Measurements from ENCODE around the gene TNS1. TPM values are rescaled to one million over a fixed set of nuclear protein-coding genes. Genes with fewer than 3 reads are reported as not detected.

Gene TNS1
- total RNA-seq, 1 donor from 2014 or later, result 219 TPM

- Histone ChIP-seq H4K20me1 (ENCODE audit: insufficient read depth, low read length) (peaks cover 30% of the 10 kb centered on the region), H3K79me2 (ENCODE audit: insufficient read depth, low read length) (no peaks in the 10 kb centered on the region), H3K27ac (ENCODE audit: low read depth, low read length) (no peak overlapping the region), H2AFZ (ENCODE audit: low read depth, low read length) (no peak overlapping the region), H3K36me3 (ENCODE audit: insufficient read depth, low read length) (peaks cover 5% of the 10 kb centered on the region), H3K4me2 (ENCODE audit: low read length) (no peak overlapping the region), H3K9ac (ENCODE audit: low read length) (no peak overlapping the region), H3K4me1 (ENCODE audit: insufficient read depth, low read length) (peaks cover 25% of the 10 kb centered on the region), H3K27me3 (ENCODE audit: insufficient read depth, low read length) (no peaks in the 10 kb centered on the region), H3K4me3 (ENCODE audit: insufficient read depth, low read depth, low read length) (no peak overlapping the region), H3K9me3 (ENCODE audit: insufficient read depth, low read depth, low read length) (no peaks in the 10 kb centered on the region)
- Mint-ChIP-seq H3K4me1 (ENCODE audit: low read depth, unreplicated experiment) (peaks cover 41% of the 10 kb centered on the region), H3K36me3 (ENCODE audit: low read depth, unreplicated experiment) (peaks cover 11% of the 10 kb centered on the region), H3K27me3 (ENCODE audit: low read depth, unreplicated experiment) (peaks cover 2% of the 10 kb centered on the region), H3K4me3 (ENCODE audit: unreplicated experiment) (peak overlapping the region; percentile 36), H3K27ac (ENCODE audit: unreplicated experiment) (peak overlapping the region; percentile 36), H3K9me3 (ENCODE audit: unreplicated experiment) (peaks cover 4% of the 10 kb centered on the region)
- TF ChIP-seq EZH2 (IDR thresholded peaks at IDR 0.05; ENCODE audit: insufficient read depth, low read length) (no peak), CTCF (IDR thresholded peaks at IDR 0.05; ENCODE audit: insufficient read depth, low read depth, low read length) (no peak)
- no peak for FAIRE-seq
- no peak for DNase-seq (ENCODE audit: low read depth)
Measured at GRCh38 chr2:217791551-217791950, 211.2 kb downstream of the TNS1 start.

GRCh38 chr2:217790681-217791392 lies 212.0 kb downstream of the TNS1 start:
- Mint-ChIP-seq H3K27me3 (ENCODE audit: low read depth, unreplicated experiment) (peaks cover 2% of the 10 kb centered on the region), H3K36me3 (ENCODE audit: low read depth, unreplicated experiment) (peaks cover 16% of the 10 kb centered on the region), H3K4me3 (ENCODE audit: unreplicated experiment) (no peak overlapping the region), H3K27ac (ENCODE audit: unreplicated experiment) (peak overlapping the region; percentile 29), H3K9me3 (ENCODE audit: unreplicated experiment) (peaks cover 4% of the 10 kb centered on the region), H3K4me1 (ENCODE audit: low read depth, unreplicated experiment) (peaks cover 41% of the 10 kb centered on the region)
- peaks cover 23% of the 10 kb centered on the region for H3K4me1 ChIP-seq (ENCODE audit: insufficient read depth, low read length)
- no peaks in the 10 kb centered on the region for H3K9me3 ChIP-seq (ENCODE audit: insufficient read depth, low read depth, low read length)
- H3K27me3 ChIP-seq (ENCODE audit: insufficient read depth, low read length), result no peaks in the 10 kb centered on the region
- peak; percentile 65 for DNase-seq (ENCODE audit: low read depth)
- no peak for TF ChIP-seq EZH2 (IDR thresholded peaks at IDR 0.05; ENCODE audit: insufficient read depth, low read length)
- no peak for TF ChIP-seq CTCF (IDR thresholded peaks at IDR 0.05; ENCODE audit: insufficient read depth, low read depth, low read length)
- peak overlapping the region; percentile 29 for H3K9ac ChIP-seq (ENCODE audit: low read length)
- peak overlapping the region; percentile 56 for H3K4me2 ChIP-seq (ENCODE audit: low read length)
- H3K36me3 ChIP-seq (ENCODE audit: insufficient read depth, low read length), result peaks cover 5% of the 10 kb centered on the region
- H3K79me2 ChIP-seq (ENCODE audit: insufficient read depth, low read length), result no peaks in the 10 kb centered on the region
- no peak overlapping the region for H2AFZ ChIP-seq (ENCODE audit: low read depth, low read length)
- peak; percentile 74 for FAIRE-seq
- peak overlapping the region; percentile 11 for H3K27ac ChIP-seq (ENCODE audit: low read depth, low read length)
- H4K20me1 ChIP-seq (ENCODE audit: insufficient read depth, low read length), result peaks cover 30% of the 10 kb centered on the region
- no peak overlapping the region for H3K4me3 ChIP-seq (ENCODE audit: insufficient read depth, low read depth, low read length)

- H3K9me3 ChIP-seq (ENCODE audit: insufficient read depth, low read depth, low read length), result no peaks in the 10 kb centered on the region
- H2AFZ ChIP-seq (ENCODE audit: low read depth, low read length), result no peak overlapping the region
- H3K4me1 ChIP-seq (ENCODE audit: insufficient read depth, low read length), result peaks cover 23% of the 10 kb centered on the region
- TF ChIP-seq CTCF (IDR thresholded peaks at IDR 0.05; ENCODE audit: insufficient read depth, low read depth, low read length) (no peak), EZH2 (IDR thresholded peaks at IDR 0.05; ENCODE audit: insufficient read depth, low read length) (no peak)
- H3K79me2 ChIP-seq (ENCODE audit: insufficient read depth, low read length), result no peaks in the 10 kb centered on the region
- H3K27ac Mint-ChIP-seq (ENCODE audit: unreplicated experiment), result no peak overlapping the region
- peaks cover 5% of the 10 kb centered on the region for H3K36me3 ChIP-seq (ENCODE audit: insufficient read depth, low read length)
- peak overlapping the region; percentile 56 for H3K4me2 ChIP-seq (ENCODE audit: low read length)
- H3K27me3 ChIP-seq (ENCODE audit: insufficient read depth, low read length), result no peaks in the 10 kb centered on the region
- H4K20me1 ChIP-seq (ENCODE audit: insufficient read depth, low read length), result peaks cover 27% of the 10 kb centered on the region
- no peak overlapping the region for H3K4me3 Mint-ChIP-seq (ENCODE audit: unreplicated experiment)
- H3K9ac ChIP-seq (ENCODE audit: low read length), result peak overlapping the region; percentile 29
- H3K4me3 ChIP-seq (ENCODE audit: insufficient read depth, low read depth, low read length), result no peak overlapping the region
- no peak for FAIRE-seq
- DNase-seq (ENCODE audit: low read depth), result no peak
- H3K27ac ChIP-seq (ENCODE audit: low read depth, low read length), result peak overlapping the region; percentile 11
- peaks cover 18% of the 10 kb centered on the region for H3K36me3 Mint-ChIP-seq (ENCODE audit: low read depth, unreplicated experiment)
- H3K4me1 Mint-ChIP-seq (ENCODE audit: low read depth, unreplicated experiment), result peaks cover 44% of the 10 kb centered on the region
- H3K9me3 Mint-ChIP-seq (ENCODE audit: unreplicated experiment), result peaks cover 4% of the 10 kb centered on the region
- peaks cover 2% of the 10 kb centered on the region for H3K27me3 Mint-ChIP-seq (ENCODE audit: low read depth, unreplicated experiment)
Measured at GRCh38 chr2:217790195-217790594, 212.6 kb downstream of the TNS1 start.
